ENCODE measurements around the gene KIF1A. TPM values are rescaled to one million over a fixed set of nuclear protein-coding genes. Genes with fewer than 3 reads are reported as not detected.

The KIF1A gene
- total RNA-seq, 1 experiment from 2014 or later, result not detected

- DNase-seq, result no peak
- Histone ChIP-seq H2AFZ (no peak overlapping the region), H3K27me3 (ENCODE audit: insufficient read depth, low read depth) (peaks cover 100% of the 10 kb centered on the region), H3K4me2 (no peak overlapping the region), H3K4me3 (no peak overlapping the region), H3K9me2 (ENCODE audit: insufficient read depth) (no peaks in the 10 kb centered on the region), H3K27ac (no peak overlapping the region), H3K9me3 (ENCODE audit: insufficient read depth, low read depth) (no peaks in the 10 kb centered on the region), H3F3A (ENCODE audit: insufficient read depth, low read depth) (no peaks in the 10 kb centered on the region), H3K79me2 (ENCODE audit: low read depth) (no peaks in the 10 kb centered on the region), H3K4me1 (replicated peaks; ENCODE audit: insufficient read depth) (no peaks in the 10 kb centered on the region), H3K36me3 (ENCODE audit: low read depth) (no peaks in the 10 kb centered on the region), H4K20me1 (ENCODE audit: insufficient read depth) (peaks cover 2% of the 10 kb centered on the region)
- no TSS peak for BruUV-seq (replicated peaks)
- TF ChIP-seq, protein P1, sequence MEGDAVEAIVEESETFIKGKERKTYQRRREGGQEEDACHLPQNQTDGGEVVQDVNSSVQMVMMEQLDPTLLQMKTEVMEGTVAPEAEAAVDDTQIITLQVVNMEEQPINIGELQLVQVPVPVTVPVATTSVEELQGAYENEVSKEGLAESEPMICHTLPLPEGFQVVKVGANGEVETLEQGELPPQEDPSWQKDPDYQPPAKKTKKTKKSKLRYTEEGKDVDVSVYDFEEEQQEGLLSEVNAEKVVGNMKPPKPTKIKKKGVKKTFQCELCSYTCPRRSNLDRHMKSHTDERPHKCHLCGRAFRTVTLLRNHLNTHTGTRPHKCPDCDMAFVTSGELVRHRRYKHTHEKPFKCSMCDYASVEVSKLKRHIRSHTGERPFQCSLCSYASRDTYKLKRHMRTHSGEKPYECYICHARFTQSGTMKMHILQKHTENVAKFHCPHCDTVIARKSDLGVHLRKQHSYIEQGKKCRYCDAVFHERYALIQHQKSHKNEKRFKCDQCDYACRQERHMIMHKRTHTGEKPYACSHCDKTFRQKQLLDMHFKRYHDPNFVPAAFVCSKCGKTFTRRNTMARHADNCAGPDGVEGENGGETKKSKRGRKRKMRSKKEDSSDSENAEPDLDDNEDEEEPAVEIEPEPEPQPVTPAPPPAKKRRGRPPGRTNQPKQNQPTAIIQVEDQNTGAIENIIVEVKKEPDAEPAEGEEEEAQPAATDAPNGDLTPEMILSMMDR (conservative IDR thresholded peaks at IDR 0.05), result no peak
- TF ChIP-seq EZH2 (IDR thresholded peaks at IDR 0.05; ENCODE audit: low read depth), result no peak
- ChIA-PET CTCF (interaction anchor here (0.6 kb wide), 1 partner anchor 233 kb away, joined by 3 read pairs; no protein-coding TSS in a partner anchor), POLR2A (ENCODE audit: unreplicated experiment) (no interaction called here)
- intact Hi-C loops (cut with micrococcal nuclease; ENCODE audit: unreplicated experiment), result no loop called here
Measured at GRCh38 chr2:240718896-240719490, 101.0 kb downstream of the KIF1A start.

- Histone ChIP-seq H2AFZ (no peak overlapping the region), H3K4me1 (replicated peaks; ENCODE audit: insufficient read depth) (no peaks in the 10 kb centered on the region), H3K27me3 (ENCODE audit: insufficient read depth, low read depth) (peaks cover 100% of the 10 kb centered on the region), H3K4me3 (no peak overlapping the region), H3K4me2 (no peak overlapping the region), H3K27ac (no peak overlapping the region), H3K9me3 (ENCODE audit: insufficient read depth, low read depth) (no peaks in the 10 kb centered on the region), H3K9me2 (ENCODE audit: insufficient read depth) (no peaks in the 10 kb centered on the region), H3K36me3 (ENCODE audit: low read depth) (no peaks in the 10 kb centered on the region), H3F3A (ENCODE audit: insufficient read depth, low read depth) (no peaks in the 10 kb centered on the region), H4K20me1 (ENCODE audit: insufficient read depth) (peaks cover 2% of the 10 kb centered on the region; the same call in 1 of the 2 replicates), H3K79me2 (ENCODE audit: low read depth) (no peaks in the 10 kb centered on the region)
- intact Hi-C loops (cut with micrococcal nuclease; ENCODE audit: unreplicated experiment), result no loop called here
- no peak for DNase-seq
- TF ChIP-seq, protein P1 (conservative IDR thresholded peaks at IDR 0.05), result no peak
- TF ChIP-seq EZH2 (IDR thresholded peaks at IDR 0.05; ENCODE audit: low read depth), result no peak
- BruUV-seq (replicated peaks), result no TSS peak
- ChIA-PET CTCF (no interaction called here), POLR2A (ENCODE audit: unreplicated experiment) (no interaction called here)
Measured at GRCh38 chr2:240717681-240718581, 102.1 kb downstream of the KIF1A start.

- Histone ChIP-seq H2AFZ (no peak overlapping the region), H3K4me3 (no peak overlapping the region), H3K9me3 (ENCODE audit: insufficient read depth, low read depth) (no peaks in the 10 kb centered on the region), H3K36me3 (ENCODE audit: low read depth) (no peaks in the 10 kb centered on the region), H4K20me1 (ENCODE audit: insufficient read depth) (peaks cover 2% of the 10 kb centered on the region; the same call in 1 of the 2 replicates), H3F3A (ENCODE audit: insufficient read depth, low read depth) (no peaks in the 10 kb centered on the region), H3K4me2 (no peak overlapping the region), H3K27ac (no peak overlapping the region), H3K27me3 (ENCODE audit: insufficient read depth, low read depth) (peaks cover 100% of the 10 kb centered on the region), H3K9me2 (ENCODE audit: insufficient read depth) (no peaks in the 10 kb centered on the region), H3K79me2 (ENCODE audit: low read depth) (no peaks in the 10 kb centered on the region), H3K4me1 (replicated peaks; ENCODE audit: insufficient read depth) (no peaks in the 10 kb centered on the region)
- intact Hi-C loops (cut with micrococcal nuclease; ENCODE audit: unreplicated experiment), result no loop called here
- ChIA-PET POLR2A (ENCODE audit: unreplicated experiment) (no interaction called here), CTCF (no interaction called here)
- no TSS peak for BruUV-seq (replicated peaks)
- no peak for DNase-seq
- TF ChIP-seq, protein P1 (conservative IDR thresholded peaks at IDR 0.05), result no peak
- no peak for TF ChIP-seq EZH2 (IDR thresholded peaks at IDR 0.05; ENCODE audit: low read depth)
Measured at GRCh38 chr2:240717181-240717641, 102.8 kb downstream of the KIF1A start.
